Head of caudate nucleus (tissue), 42 donors: ENCODE measurements around the gene KCNN2.

Experiments used
- DNase-seq, 42 donors: peaks; one replicate each; pipeline versions ENCODE4 v3.0.0 to v3.0.0-alpha.2; 2020 to 2021; ENCODE audit warnings: mixed read lengths in 7 of 42
- intact Hi-C: fragments of 100-400 bp; cut with DNase I; formaldehyde crosslinking; loops from one replicate; pipeline ENCODE4 v1.15.0; 2022

The KCNN2 gene

GRCh38 chr5:114458726-114459125 lies 96.9 kb downstream of the KCNN2 start:
- no peak for DNase-seq
- intact Hi-C loops: no loop called here

GRCh38 chr5:114467171-114467570 lies 105.3 kb downstream of the KCNN2 start:
- no peak for DNase-seq
- intact Hi-C loops: no loop called here

- DNase-seq: no peak
- intact Hi-C loops: no loop called here
Measured at GRCh38 chr5:114467729-114468128, 105.9 kb downstream of the KCNN2 start.

GRCh38 chr5:114469372-114469771 lies 107.5 kb downstream of the KCNN2 start:
- intact Hi-C loops: no loop called here
- no peak for DNase-seq

- no peak for DNase-seq
- intact Hi-C loops: no loop called here
Measured at GRCh38 chr5:114471529-114471928, 109.7 kb downstream of the KCNN2 start.

GRCh38 chr5:114473541-114473940 lies 111.7 kb downstream of the KCNN2 start:
- no peak for DNase-seq
- intact Hi-C loops: no loop called here

- intact Hi-C loops: no loop called here
- DNase-seq: no peak
Measured at GRCh38 chr5:114477816-114478334, 116.0 kb downstream of the KCNN2 start.

GRCh38 chr5:114500756-114501155 lies 138.9 kb downstream of the KCNN2 start:
- no peak for DNase-seq
- intact Hi-C loops: no loop called here

GRCh38 chr5:114504560-114504959 lies 142.7 kb downstream of the KCNN2 start:
- DNase-seq: no peak
- intact Hi-C loops: no loop called here

- intact Hi-C loops: no loop called here
- peak in 9 of 42 donors; percentile 2 to 68 (median 32) for DNase-seq
Measured at GRCh38 chr5:114524221-114524620, 162.4 kb downstream of the KCNN2 start.

GRCh38 chr5:114544561-114544960 lies 182.7 kb downstream of the KCNN2 start:
- intact Hi-C loops: no loop called here
- no peak for DNase-seq
